GM12865 (cell line): Measurements from ENCODE around the gene WIZ.

Experiments used
- DNase-seq: peaks from one replicate; pipeline ENCODE4 v3.0.0; 2010; ENCODE audit warnings: low read depth
- H3K4me3 ChIP-seq: 2 replicates; pipeline ENCODE4 v1.5.1; 2011; ENCODE audit warnings: mild to moderate bottlenecking, low read depth, low read length, control low read depth
- CTCF ChIP-seq: IDR thresholded peaks from 2 replicates; pipeline ENCODE4 v1.5.1; 2011; ENCODE audit warnings: low read length, control low read depth, low read depth, inconsistent platforms; ENCODE audit not compliant: insufficient read depth; ENCODE audit errors: missing control alignments

WIZ gene

GRCh38 chr19:15432018-15432494 lies 17.7 kb downstream of the WIZ start:
- TF ChIP-seq CTCF = no peak
- DNase-seq = no peak

GRCh38 chr19:15431396-15432017 lies 18.2 kb downstream of the WIZ start:
- no peak for DNase-seq

More at GRCh38 chr19:15432018-15432494, 17.7 kb downstream of the WIZ start:
- H3K4me3 ChIP-seq = peak overlapping the region; percentile 95

GRCh38 chr19:15430526-15431120 lies 19.1 kb downstream of the WIZ start:
- DNase-seq = no peak
- no peak for TF ChIP-seq CTCF
- H3K4me3 ChIP-seq = no peak overlapping the region

More at GRCh38 chr19:15431396-15432017, 18.2 kb downstream of the WIZ start:
- TF ChIP-seq CTCF = no peak
- H3K4me3 ChIP-seq = peak overlapping the region; percentile 95

GRCh38 chr19:15429825-15430467 lies 19.8 kb downstream of the WIZ start:
- no peak overlapping the region for H3K4me3 ChIP-seq
- no peak for DNase-seq
- TF ChIP-seq CTCF = no peak

GRCh38 chr19:15428956-15429824 lies 20.6 kb downstream of the WIZ start:
- TF ChIP-seq CTCF = no peak
- H3K4me3 ChIP-seq = no peak overlapping the region
- no peak for DNase-seq

GRCh38 chr19:15427991-15428471 lies 21.7 kb downstream of the WIZ start:
- no peak overlapping the region for H3K4me3 ChIP-seq
- no peak for DNase-seq
- TF ChIP-seq CTCF = no peak
